Upper lobe of left lung (tissue), 6 donors: ENCODE data around the gene ANGPTL3. TPM values are rescaled to one million over a fixed set of nuclear protein-coding genes. Genes with fewer than 3 reads are reported as not detected.

ENCODE experiments used
- ATAC-seq, 2 donors: fragments of 200-7000 bp; cut with Tn5 transposase; one replicate each; pipeline ENCODE4 v1.9.1; 2022; ENCODE audit warnings: mild to moderate bottlenecking in 2 of 2, moderate library complexity in 2 of 2; ENCODE audit not compliant: low FRiP score in 2 of 2
- DNase-seq, 2 donors: peaks; one replicate each; pipeline ENCODE4 v3.0.0-alpha.2; 2019 to 2020
- H3K27ac ChIP-seq, 4 donors: fragments of 200-600 bp; sonication (generic); one replicate each; pipeline ENCODE4 v1.5.1; 2016 to 2019
- H3K27me3 ChIP-seq, 4 donors: fragments of 200-600 bp; sonication (generic); one replicate each; pipeline ENCODE4 v1.5.1; 2017 to 2019
- H3K36me3 ChIP-seq, 4 donors: fragments of 200-600 bp; sonication (generic); one replicate each; pipeline ENCODE4 v1.5.1; 2016 to 2019
- H3K4me1 ChIP-seq, 4 donors: fragments of 200-600 bp; sonication (generic); one replicate each; pipeline ENCODE4 v1.5.1; 2018 to 2019
- H3K4me3 ChIP-seq, 4 donors: fragments of 200-600 bp; sonication (generic); one replicate each; pipeline ENCODE4 v1.5.1; 2017 to 2019; ENCODE audit warnings: mild to moderate bottlenecking in 2 of 4, moderate library complexity in 1 of 4
- H3K9me3 ChIP-seq, 4 donors: fragments of 200-600 bp; sonication (generic); one replicate each; pipeline ENCODE4 v1.5.1; 2018 to 2019
- CTCF ChIP-seq, 6 experiments: fragments of 450-650 bp in 4 of 6; fragments of 200-600 bp in 2 of 6; sonication (generic) in 2 of 6; IDR thresholded peaks; one replicate each; pipeline ENCODE4 v1.5.1; 2016 to 2019; ENCODE audit warnings: antibody characterized with exemption in 6 of 6
- EP300 ChIP-seq, 4 donors: sonication (generic); formaldehyde crosslinking; IDR thresholded peaks; one replicate each; pipeline ENCODE4 v1.5.1; 2017; ENCODE audit warnings: antibody characterized with exemption in 4 of 4, control low read depth in 2 of 4
- POLR2A ChIP-seq, 4 donors: fragments of 450-650 bp; IDR thresholded peaks; one replicate each; pipeline ENCODE4 v1.5.1; 2016 to 2017; ENCODE audit warnings: antibody characterized with exemption in 4 of 4, mild to moderate bottlenecking in 2 of 4
- POLR2AphosphoS5 ChIP-seq, 2 donors: sonication (generic); formaldehyde crosslinking; IDR thresholded peaks; one replicate each; pipeline ENCODE4 v1.5.1; 2017; ENCODE audit warnings: antibody characterized with exemption in 2 of 2
- WGBS, 2 donors: methylation state at CpG; one replicate each; pipeline ENCODE4 v1.1.5; 2017 to 2018; 5-methylcytosine and 5-hydroxymethylcytosine counted together
- total RNA-seq, 6 donors: library from RNA; depleted of rRNA in 4 of 6; stranded (reverse); fragments of >200 nt in 4 of 6; gene quantifications; one replicate each; pipeline versions ENCODE4 v1.1.0 to v1.2.1, GENCODE V29; 2016 to 2021
- donor health status: DM: no; HTN: no; CAD: no; lungs with moderate emphysema.
- donor health status: DM: no; HTN: yes; CAD: no; lungs with severe emphysema.

ANGPTL3 gene
- total RNA-seq, 6 donors from 2014 or later = not detected

- no peak for TF ChIP-seq POLR2A (IDR thresholded peaks at IDR 0.05)
- TF ChIP-seq CTCF (IDR thresholded peaks at IDR 0.05) = no peak
- no peak for TF ChIP-seq EP300 (IDR thresholded peaks at IDR 0.05)
- TF ChIP-seq POLR2AphosphoS5 (IDR thresholded peaks at IDR 0.05) = no peak
- Histone ChIP-seq H3K27me3 (no peaks in the 10 kb centered on the region), H3K9me3 (no peaks in the 10 kb centered on the region), H3K36me3 (peaks cover 0 to 9% (median 4%) of the 10 kb centered on the region in 4 donors), H3K27ac (no peak overlapping the region), H3K4me1 (peaks cover 0 to 8% (median 4%) of the 10 kb centered on the region in 4 donors), H3K4me3 (no peak overlapping the region)
- DNase-seq (no peak), ATAC-seq (no peak)
- WGBS, 2 donors = 70 to 84% methylated on average over 1 of the region's 1 CpG
Observed at GRCh38 chr1:62625415-62625814, 28.1 kb downstream of the ANGPTL3 start.

GRCh38 chr1:62628506-62628905, 31.2 kb downstream of the ANGPTL3 start:
- Histone ChIP-seq H3K4me3 (no peak overlapping the region), H3K36me3 (peaks cover 0 to 37% (median 9%) of the 10 kb centered on the region in 4 donors), H3K4me1 (no peaks in the 10 kb centered on the region), H3K9me3 (no peaks in the 10 kb centered on the region), H3K27ac (no peak overlapping the region), H3K27me3 (no peaks in the 10 kb centered on the region)
- ATAC-seq (no peak), DNase-seq (no peak)
- TF ChIP-seq POLR2AphosphoS5 (IDR thresholded peaks at IDR 0.05) (no peak), EP300 (IDR thresholded peaks at IDR 0.05) (no peak), CTCF (IDR thresholded peaks at IDR 0.05) (no peak), POLR2A (IDR thresholded peaks at IDR 0.05) (no peak)
- 82 to 86% methylated on average over 1 of the region's 1 CpG for WGBS, 2 donors

GRCh38 chr1:62637392-62638105, 40.2 kb downstream of the ANGPTL3 start:
- H3K27me3 ChIP-seq = no peaks in the 10 kb centered on the region
- H3K9me3 ChIP-seq = no peaks in the 10 kb centered on the region
- peaks cover 0 to 16% (median 0%) of the 10 kb centered on the region in 4 donors for H3K36me3 ChIP-seq
- H3K4me1 ChIP-seq = no peaks in the 10 kb centered on the region
- no peak for DNase-seq
- no peak overlapping the region for H3K27ac ChIP-seq
- ATAC-seq = no peak
- H3K4me3 ChIP-seq = no peak overlapping the region
- TF ChIP-seq CTCF (IDR thresholded peaks at IDR 0.05) (no peak), EP300 (IDR thresholded peaks at IDR 0.05) (no peak), POLR2AphosphoS5 (IDR thresholded peaks at IDR 0.05) (no peak), POLR2A (IDR thresholded peaks at IDR 0.05) (no peak)
- 92 to 95% methylated on average over 6 of the region's 6 CpGs for WGBS, 2 donors

DNA sequence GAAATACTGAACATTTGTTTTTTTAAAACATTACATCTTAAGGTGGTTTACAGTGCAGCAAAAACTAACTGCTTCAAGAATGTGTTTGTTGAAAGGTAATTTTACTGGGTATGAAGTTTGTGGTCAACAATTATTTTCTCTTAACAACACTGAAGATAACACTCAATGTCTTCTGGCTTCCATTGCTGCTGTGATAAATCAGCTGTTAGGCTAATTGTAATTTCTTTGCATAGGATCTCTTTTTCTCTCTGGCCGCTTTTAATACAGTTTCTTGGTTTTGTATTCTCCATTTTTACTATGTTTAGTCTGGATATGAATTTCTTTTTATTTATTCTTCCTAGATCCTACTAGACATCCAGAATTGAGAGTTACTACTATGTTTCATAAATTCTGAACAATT, 46.0 kb downstream of the ANGPTL3 start:
- DNase-seq = no peak

More for the DNA sequence above, 46.0 kb downstream of the ANGPTL3 start:
- no peak overlapping the region for H3K4me3 ChIP-seq
- TF ChIP-seq POLR2AphosphoS5 (IDR thresholded peaks at IDR 0.05) (no peak), POLR2A (IDR thresholded peaks at IDR 0.05) (no peak), EP300 (IDR thresholded peaks at IDR 0.05) (no peak), CTCF (IDR thresholded peaks at IDR 0.05) (no peak)
- no peaks in the 10 kb centered on the region for H3K9me3 ChIP-seq
- no peak overlapping the region for H3K27ac ChIP-seq
- H3K36me3 ChIP-seq = peaks cover 0 to 12% (median 0%) of the 10 kb centered on the region in 4 donors
- H3K27me3 ChIP-seq = no peaks in the 10 kb centered on the region
- WGBS, 2 donors = 97 to 100% methylated on average over 1 of the region's 1 CpG
- ATAC-seq = no peak
- H3K4me1 ChIP-seq = no peaks in the 10 kb centered on the region
